Stimulated activated CD8-positive, alpha-beta memory T cell treated with anti-CD3 and anti-CD28 coated beads, Interleukin-4, amount 100 ng/mL, for 1 hour (primary cell): ENCODE results near the gene STK16.
A peak's percentile ranks its signal among the peaks of the same experiment; 100 is the strongest.
"Not testable (repeated sequence)": the region's sequence is repeated elsewhere in the genome, so short reads cannot be mapped to it uniquely, and the experiment has no call there.

Source experiments
- DNase-seq, 2 donors: peaks; one replicate each; pipeline ENCODE4 v3.0.0-alpha.2; 2020; ENCODE audit warnings: low read depth in 2 of 2, low spot score in 1 of 2

STK16 gene

DNA sequence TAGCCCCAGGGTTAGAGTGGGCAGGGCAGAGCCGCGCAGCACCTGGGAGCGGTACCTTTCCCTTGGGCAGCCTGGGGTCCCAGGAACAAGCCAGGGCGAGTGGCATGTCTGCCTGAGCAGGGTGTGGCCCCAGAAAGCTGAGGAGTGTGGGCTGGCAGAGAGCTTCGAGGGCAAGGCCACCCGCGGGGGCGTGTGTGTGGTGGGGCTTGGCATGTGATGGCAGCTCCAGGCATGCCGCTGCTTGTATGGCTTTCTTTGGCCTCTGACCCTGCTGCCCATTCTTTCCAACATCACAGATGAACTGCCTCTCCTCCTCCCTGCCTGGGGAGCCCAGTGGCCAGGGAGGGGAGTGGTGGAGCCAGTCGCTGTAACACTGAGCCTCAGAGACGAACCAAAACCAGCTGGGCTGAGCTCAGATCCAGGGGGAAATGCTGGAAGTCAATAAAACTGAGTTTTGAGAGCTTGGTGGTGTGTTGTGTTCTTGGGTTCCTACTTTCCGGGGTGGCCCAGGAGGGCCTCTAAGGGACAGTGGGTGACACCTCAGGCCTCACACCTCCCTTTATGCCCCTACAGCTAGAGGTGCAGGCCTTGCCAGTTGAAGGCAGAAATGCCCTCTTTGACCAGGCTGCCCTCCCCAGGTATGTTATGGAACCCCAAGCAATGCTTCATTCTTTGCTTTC is 41.3 kb downstream of the STK16 start:
- DNase-seq, result no peak

DNA sequence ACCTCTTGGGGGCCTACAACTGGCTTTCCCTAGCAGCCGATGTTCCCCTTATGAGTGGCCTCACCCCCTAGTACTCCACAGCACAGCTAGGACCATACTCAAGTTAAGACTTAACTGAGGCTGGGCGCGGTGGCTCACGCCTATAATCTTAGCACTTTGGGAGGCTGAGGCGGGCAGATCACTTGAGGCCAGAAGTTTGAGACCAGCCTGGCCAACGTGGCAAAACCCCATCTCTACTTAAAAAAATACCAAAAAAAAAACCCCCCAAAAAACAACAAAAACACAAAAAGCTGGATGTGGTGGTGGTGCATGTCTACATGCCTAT is 41.8 kb downstream of the STK16 start:
- not testable (repeated sequence) for DNase-seq

DNA sequence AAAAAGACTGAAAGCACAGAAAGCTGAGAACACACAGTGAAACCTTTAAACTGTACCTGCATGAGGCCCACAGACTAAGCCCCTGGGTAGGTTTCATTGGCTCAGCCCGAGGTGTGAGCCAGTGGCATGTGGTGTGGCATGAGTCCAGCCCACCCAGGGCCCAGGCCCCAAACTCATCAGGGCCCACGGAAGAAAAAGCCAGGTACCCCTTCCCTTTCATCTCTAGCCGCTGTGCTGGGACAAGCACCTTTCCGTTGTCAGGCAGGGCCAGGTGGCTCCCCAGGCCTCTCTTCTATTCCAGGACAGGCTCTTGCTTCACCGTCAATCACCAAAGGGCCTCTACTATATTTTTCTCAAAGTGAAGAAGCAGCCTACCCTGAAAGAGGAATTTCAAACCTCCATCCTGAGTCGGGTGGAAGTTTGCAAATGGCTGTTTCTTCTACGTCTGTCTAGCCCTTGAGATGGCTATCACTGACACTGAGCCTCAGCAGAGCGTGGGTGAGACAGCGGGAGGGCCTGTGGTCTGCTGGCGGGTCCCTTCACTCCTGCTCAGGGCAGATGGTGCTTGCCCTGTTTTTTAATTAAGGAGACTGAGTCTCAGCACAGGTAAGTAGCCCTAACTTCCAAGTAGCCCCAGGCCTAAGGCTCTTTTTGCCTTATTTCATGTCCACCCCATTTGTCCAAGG is 42.4 kb downstream of the STK16 start:
- DNase-seq, result no peak

DNA sequence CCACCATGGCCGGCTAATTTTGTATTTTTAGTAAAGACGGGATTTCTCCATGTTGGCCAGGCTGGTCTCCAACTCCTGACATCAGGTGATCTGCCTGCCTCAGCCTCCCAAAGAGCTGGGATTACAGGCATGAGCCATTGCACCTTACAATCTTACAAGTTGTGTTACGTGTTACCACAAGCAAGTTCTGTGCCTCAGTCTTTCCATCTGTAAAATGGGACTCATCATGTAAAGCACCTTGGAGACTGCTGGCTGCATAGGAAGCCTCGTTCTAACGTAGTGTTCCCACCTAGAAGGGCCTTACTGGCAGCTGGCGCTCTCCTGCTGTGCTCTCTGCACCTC is 43.9 kb downstream of the STK16 start:
- DNase-seq, result no peak

DNA sequence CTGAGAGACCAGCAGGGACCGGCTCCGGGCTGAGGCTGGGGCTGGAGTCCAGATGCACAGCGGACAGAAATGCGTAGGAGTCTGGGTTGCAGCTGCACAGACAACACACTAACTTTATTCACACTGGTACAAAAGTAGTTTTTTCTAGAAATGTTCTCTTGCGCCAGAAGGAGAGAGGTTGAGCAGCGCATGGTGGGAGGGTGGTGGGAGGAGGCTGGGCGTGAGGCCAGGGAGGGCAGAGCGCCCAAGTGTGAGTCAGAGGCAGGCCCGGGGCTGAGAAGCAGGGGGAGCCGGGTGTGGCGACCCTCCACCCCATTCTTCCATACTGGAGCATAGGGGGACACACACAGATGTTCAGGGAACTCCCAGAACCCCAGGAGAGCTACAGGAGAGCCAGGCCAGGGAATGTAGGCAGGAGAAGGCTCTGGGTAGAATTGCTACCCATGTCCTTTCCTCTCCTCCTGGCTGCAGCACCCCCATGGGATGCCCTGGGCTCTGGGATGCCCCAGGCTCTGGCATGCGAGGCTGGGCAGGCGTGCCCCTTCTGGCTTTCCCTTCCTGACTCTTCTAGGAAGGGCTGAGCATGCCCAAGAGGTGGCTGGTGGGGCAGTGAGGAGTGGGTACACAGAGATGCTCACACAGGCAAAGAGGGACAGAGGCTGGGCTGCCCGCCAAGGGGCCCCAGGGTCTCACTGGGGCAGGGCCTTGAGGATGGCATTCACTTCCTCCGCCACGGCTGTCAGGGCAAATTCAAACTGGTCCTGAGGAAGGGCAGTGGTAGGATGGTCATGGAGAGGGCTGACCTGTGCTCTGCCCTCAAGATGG is 44.5 kb downstream of the STK16 start:
- no peak for DNase-seq

DNA sequence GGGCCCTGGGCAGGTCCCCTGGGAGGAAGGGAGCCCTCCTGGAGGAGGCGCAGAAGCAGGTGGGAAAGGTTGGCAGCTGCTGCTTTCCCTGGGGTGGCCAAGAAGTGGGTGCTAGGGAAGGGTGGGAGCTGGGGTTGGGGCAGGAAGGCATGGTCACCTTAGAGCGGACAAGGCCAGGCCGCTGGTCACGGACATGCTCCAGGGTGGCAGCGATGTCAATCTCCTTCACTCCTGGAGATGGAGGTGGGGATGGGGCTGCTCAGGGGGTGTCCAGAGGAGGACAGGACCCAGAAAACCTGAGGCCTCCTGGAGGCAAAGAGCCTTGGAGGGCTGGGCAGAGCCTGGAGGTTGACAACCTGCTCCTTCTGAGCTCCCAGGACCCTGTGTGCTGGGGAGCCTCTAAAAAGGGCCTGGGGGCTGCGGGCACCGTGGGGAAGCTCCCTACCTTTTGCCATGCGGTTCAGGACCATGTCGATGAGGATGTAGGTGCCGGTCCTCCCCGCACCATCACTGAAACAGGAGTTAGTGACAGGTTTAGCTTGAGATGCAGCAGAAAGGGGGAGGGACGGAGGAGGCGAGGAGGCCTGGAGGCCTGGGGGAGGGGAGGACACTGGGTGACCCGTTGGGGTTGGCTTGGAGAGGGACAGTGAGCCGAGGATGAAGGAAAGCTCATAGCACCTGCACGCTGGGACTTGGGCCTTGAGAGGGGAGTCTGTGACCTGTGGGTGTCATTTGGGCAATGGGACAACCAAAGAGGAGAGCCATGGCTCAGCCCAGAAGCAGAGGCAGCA is 45.3 kb downstream of the STK16 start:
- no peak for DNase-seq

DNA sequence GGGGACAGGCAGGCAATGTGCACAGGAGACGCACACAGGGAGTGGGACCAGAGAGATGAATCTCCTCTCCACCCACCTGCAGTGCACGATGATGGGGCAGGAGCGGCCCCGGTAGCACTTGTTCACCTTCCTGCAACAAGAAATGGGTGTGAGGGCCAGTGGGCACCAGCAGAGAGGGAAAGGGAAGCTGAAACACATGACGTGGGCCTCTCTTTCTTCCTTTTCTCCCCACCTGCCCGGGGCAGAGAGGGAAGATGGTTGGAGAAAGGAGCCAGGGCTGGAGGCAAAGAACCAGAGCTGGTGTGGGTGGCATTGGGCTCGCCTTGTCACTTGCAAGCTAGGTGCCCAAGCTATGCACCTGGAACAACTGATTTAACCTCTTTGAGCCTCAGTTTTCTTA is 46.1 kb downstream of the STK16 start:
- DNase-seq, result no peak

DNA sequence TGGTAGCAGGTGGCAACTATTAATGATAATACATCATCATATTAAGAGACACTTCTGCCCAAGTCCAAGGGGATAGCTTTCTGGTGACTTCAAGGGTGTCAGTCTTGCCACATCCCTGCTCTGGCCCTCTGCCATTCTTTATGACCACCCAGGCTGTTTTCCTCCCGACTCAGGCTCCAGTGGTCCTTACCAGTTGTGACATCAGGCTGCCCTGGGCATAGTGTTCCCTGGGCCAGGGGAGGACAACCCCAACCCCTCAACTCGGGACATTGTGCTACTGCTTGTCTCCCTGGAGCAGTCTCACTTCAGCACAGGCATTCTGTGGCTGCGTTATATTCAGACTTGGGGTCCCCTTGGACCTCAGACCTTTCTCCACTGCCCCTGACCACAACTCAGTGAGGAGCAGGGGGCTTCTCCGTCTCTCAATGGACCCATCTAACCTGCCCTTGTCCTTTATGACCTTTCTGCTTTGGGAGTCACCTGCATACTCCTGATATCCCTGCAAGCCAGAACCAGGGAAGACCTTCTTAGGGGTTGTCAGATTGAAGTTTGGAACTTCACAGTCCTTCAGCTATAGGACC is 46.7 kb downstream of the STK16 start:
- no peak for DNase-seq

DNA sequence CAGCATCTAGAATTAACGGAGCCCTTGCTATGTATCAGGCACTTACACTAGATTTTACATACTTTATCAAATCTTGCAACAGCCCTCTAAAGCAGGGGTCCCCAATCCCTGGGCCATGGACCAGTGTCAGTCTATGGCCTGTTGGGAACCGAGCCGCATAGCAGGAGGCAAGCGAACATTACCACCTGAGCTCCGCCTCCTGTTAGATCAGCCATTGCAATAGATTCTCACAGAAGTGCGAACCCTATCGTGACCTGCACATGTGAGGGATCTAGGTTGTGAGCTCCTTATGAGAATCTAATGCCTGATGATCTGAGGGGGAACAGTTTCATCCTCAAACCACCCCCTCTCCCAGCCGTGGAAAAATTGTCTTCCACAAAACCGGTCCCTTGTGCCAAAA is 47.3 kb downstream of the STK16 start:
- DNase-seq, result no peak

DNA sequence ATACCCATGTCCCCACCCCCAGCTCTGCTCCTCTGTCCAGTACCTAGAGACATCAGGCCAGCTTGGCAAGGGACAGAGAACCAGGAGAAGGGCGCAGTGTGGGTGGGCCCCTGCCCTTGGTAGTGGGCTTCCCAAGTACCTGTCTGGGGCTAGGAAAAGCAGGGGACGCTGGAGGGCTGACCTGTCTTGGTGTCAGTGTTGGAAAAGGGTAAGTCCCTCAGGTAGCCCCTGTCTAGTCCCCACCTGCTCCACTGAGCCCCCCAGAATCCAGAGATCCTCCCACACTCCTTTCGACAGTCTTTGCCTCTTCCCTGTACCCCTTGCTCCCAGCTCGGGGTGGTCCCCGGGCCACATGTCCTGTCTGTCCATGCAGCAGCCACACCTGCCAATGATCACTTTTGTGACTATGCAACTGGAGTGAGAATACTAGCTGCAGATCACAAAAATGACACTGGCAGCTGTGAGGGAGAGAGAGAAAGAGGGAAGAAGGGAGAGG is 48.5 kb downstream of the STK16 start:
- no peak for DNase-seq

DNA sequence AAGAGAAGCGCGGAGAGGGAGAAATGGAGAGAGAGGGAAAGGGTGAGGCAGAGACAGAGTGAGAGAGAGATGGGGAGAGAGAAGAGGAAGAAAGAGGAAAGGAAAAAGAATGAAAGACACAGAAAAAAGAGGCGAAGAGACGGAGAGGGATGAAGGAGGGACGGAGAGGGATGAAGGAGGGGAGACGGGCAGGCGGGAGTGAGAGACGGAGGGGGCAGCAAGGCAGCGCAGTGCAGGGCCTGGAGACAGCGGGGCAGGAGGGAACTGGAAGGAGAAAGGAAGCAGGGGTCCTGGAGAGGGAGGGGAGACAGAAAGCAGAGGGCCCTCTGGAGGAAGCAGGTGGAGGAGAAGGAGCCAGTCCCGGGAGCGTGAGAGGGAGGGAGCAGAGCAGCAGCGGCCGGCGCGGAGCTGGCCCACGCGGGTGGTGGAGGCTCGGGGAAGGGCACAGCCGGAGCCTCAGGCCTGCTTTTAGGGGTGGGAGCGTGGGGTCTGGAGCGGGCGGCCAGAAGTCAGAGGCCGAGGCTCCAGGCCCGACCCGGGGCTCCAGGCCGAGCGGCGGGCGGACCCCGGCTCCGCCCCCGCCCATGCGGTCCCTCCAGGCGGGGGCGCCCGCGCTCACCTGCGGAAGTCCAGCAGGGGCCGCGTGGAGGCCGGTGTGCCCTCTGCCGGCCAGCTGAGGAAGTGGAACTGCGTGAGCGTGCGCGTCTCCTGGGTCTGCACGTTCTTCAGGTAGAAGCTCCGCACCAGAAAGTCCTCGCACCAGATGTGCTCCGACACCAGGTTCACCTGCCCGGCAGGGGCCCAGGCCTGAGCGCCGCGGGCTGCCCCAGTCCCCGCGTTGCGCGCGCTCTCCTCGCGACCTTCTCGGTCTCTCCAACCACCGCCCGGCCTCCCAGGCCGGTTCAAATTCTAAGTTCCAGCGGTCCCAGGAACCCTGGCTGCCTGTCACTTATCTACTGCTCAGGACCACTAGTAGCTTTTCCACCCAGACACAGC is 49.4 kb downstream of the STK16 start:
- DNase-seq, result peak; percentile 64 to 78

DNA sequence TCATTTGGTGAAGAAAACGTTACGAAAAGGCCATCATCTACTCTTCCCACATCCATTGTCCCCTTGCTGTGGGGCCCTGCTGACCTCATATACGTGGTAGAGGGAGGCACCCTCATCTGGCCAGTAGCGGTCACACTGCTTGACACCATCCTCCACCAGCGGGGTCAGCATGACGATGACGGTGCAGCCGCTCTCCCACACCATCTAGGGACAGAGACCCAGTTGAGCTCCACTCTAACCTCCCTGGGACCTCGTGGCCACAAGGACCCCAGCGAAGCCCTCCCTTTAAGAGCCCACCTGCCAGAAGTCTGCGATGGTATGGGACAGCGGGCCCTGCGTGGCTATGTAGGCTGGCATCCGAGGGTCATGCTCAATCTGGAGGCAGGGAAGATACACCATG is 50.9 kb downstream of the STK16 start:
- no peak for DNase-seq

DNA sequence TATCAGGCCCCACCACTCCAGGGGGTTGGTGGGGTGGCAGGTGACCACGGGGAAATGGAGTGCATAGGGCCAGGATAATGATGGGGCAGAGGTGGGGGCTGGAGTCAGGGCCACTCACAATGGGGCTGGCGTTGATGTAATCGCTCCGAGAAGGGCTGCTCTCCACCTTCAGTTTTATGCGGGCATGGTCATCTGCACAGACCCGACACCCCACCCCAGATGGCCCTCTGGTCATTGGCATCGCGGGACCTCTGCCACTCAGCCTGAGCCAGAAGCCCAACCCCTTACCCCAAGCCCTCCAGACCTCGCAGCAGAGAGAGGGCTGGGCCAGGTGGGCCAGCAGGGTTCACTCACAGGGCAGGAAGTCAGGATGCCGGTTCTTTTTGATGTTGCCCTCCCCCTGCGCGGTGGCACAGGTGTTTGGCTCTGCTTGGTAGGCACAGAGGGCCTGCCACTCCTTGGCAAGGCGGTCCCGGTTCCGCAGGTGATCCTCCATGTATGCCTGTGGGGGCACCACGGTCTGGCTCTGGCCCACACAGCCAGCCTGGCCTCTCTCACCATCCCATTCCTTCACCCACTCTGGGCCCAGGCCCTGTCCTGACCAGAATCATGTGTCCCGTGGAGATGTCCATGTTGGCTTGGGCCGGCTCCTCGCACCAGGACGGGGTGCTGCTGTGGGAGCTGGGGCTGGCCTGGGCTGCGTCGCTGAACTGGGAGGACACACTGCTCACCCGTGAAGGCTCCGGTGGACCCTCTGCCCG is 51.5 kb downstream of the STK16 start:
- no peak for DNase-seq

DNA sequence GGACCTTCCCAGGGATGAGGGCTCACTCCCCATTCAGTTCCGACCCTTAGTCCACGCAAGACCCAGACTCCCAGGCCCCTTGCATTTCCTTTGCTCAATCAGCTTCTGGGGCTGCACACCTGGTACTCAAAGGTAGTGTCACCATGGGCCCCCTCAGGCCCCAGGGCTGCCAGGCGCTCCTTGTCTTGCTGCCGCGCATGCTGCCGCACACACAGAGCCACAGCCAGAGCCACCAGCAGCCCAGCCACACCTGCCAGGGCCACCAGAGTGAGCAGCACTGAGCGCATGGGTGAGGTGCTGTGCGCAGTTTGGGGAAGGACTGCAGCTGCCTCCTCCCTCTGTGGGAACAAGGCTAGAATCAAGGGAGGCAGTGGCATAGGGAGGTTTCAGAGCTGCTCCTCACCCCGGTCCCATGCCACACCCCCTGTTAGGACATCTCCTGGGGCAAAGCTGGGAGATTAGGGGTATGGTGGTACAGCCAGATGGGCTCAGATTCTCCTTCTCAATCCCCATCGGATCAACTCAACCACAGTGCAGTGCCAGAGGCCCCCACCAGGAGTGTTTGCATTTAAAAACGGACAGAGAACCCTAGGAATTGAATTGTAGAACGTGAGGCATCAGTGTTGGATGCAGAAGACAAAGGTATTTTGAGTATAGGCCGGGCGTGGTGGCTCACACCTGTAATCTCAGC is 52.6 kb downstream of the STK16 start:
- DNase-seq, result no peak

DNA sequence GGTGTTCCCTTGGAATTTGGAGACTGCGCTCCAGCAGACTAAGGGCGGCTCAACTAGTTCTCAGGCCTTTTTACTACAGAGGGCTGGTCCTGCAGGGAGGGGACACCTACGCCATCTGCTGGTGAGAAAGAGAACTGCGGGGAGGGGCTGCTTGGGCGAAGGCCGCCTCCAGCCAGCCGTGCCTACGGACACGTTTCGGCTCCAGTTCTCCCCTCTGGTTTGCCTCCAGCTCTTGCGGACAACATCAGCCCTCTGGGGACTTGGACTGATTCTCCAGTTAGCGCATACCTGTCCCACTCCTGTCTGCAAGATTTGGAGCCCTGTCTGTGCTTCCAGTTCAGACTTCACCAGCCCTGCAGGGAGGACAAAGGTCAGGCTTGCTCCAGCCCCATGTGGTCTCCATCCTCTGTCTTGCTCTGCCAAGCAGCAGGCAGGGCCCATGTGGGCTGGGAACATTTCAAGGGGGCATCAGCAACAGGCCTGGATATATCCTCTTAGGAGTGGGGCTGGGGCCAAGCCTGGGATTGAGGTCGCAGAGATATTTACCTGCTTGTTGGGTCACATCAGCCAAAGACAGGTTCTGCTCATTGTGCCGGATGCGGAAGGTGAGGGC is 53.6 kb downstream of the STK16 start:
- DNase-seq, result peak; percentile 82 to 83

DNA sequence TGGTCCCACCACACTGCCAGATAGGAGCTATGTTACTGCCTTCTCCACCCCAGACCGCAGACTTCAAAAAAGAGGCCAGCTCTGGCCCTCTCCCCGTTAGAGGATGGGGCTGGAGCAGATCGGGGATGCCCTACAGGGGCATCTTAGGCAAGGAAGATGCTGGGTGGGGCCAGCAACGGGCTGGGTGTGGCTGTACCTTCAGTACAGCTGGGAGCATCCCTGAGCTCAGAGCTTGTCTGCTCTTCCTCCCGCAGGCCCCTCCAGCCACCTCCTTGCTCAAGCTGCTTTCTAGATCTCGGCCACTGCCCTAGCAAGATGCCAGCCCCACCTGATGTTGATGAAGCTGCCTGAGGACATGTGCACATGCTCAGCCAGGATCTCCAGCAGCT is 54.1 kb downstream of the STK16 start:
- no peak for DNase-seq
